Neural progenitor cell (in vitro differentiated cells): ENCODE measurements around the gene NALCN.

Experiments used
- EZH2 ChIP-seq: fragments of 200-600 bp; sonication (generic); IDR thresholded peaks from 2 replicates; pipeline ENCODE4 v1.6.1; 2017; ENCODE audit warnings: antibody characterized with exemption, mild to moderate bottlenecking, moderate library complexity
- EZH2phosphoT487 ChIP-seq: fragments of 200-600 bp; sonication (generic); IDR thresholded peaks from 2 replicates; pipeline ENCODE4 v1.6.1; 2017; ENCODE audit warnings: antibody characterized with exemption
- TF ChIP-seq, protein P1 (sequence below): fragments of 200-600 bp; sonication (generic); IDR thresholded peaks from 2 replicates; pipeline ENCODE4 v1.5.1; 2017; ENCODE audit warnings: antibody characterized with exemption, mild to moderate bottlenecking

DNA sequence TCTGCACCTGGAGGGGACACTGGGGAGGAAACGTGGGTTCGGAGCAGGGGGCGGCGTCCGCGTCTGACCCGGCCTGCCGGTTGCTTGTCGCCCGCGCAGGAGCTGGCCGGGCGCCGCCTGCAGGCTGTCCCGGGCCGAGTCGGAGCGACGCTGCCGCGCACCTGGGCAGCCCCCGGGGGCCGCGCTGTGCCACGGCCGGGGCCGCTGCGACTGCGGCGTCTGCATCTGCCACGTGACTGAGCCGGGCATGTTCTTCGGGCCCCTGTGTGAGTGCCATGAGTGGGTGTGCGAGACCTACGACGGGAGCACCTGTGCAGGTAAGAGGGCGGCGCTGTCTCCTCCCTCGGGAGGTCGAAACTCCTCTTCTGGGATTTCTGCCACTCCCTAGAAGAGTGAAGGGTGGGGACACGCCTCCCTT is 37.5 kb upstream of the NALCN start:
- TF ChIP-seq, protein P1, sequence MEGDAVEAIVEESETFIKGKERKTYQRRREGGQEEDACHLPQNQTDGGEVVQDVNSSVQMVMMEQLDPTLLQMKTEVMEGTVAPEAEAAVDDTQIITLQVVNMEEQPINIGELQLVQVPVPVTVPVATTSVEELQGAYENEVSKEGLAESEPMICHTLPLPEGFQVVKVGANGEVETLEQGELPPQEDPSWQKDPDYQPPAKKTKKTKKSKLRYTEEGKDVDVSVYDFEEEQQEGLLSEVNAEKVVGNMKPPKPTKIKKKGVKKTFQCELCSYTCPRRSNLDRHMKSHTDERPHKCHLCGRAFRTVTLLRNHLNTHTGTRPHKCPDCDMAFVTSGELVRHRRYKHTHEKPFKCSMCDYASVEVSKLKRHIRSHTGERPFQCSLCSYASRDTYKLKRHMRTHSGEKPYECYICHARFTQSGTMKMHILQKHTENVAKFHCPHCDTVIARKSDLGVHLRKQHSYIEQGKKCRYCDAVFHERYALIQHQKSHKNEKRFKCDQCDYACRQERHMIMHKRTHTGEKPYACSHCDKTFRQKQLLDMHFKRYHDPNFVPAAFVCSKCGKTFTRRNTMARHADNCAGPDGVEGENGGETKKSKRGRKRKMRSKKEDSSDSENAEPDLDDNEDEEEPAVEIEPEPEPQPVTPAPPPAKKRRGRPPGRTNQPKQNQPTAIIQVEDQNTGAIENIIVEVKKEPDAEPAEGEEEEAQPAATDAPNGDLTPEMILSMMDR, result peak; percentile 9
- TF ChIP-seq EZH2, result no peak
- TF ChIP-seq EZH2phosphoT487, result no peak
